ENCODE data around the gene ROBO1. TPM values are rescaled to one million over a fixed set of nuclear protein-coding genes. Genes with fewer than 3 reads are reported as not detected.

The ROBO1 gene
- total and polyA plus RNA-seq, 2 donors (not counting 3 experiments of a cell fraction or from before 2014, with no cell fraction given): 5.9 to 14.2 TPM

GRCh38 chr3:79412537-79412936 is 355.3 kb downstream of the ROBO1 start:
- Histone ChIP-seq H3K9ac (replicated peaks; ENCODE audit: extremely low read depth, insufficient read depth, low read length) (no peak overlapping the region), H3K79me2 (ENCODE audit: control insufficient read depth, insufficient read depth, low read length) (no peaks in the 10 kb centered on the region), H3K27me3 (ENCODE audit: control insufficient read depth in 2 of 2, insufficient read depth in 2 of 2, low read length in 2 of 2) (no peaks in the 10 kb centered on the region), H3K4me1 (ENCODE audit: control insufficient read depth, extremely low read depth, insufficient read depth, low read length) (no peaks in the 10 kb centered on the region), H2AFZ (ENCODE audit: low read depth, low read length) (no peak overlapping the region), H3K36me3 (ENCODE audit: control insufficient read depth in 2 of 2, extremely low read depth in 1 of 2, insufficient read depth in 2 of 2, low read length in 2 of 2) (no peaks in the 10 kb centered on the region), H3K4me2 (ENCODE audit: insufficient read depth, low read length) (no peak overlapping the region), H3K27ac (ENCODE audit: insufficient read depth, low read depth, low read length) (no peak overlapping the region), H3K9me1 (replicated peaks; ENCODE audit: control insufficient read depth, extremely low read depth, insufficient read depth, low read length) (no peaks in the 10 kb centered on the region), H3K9me3 (replicated peaks; ENCODE audit: control insufficient read depth, insufficient read depth, low read length) (no peaks in the 10 kb centered on the region), H4K20me1 (replicated peaks; ENCODE audit: control insufficient read depth, extremely low read depth, insufficient read depth, low read length) (no peaks in the 10 kb centered on the region), H3K4me3 (replicated peaks in 1 of 3; ENCODE audit: insufficient read depth in 1 of 3, low read depth in 1 of 3, low read length in 3 of 3) (no peak overlapping the region)
- no peak for DNase-seq (ENCODE audit: low read depth, low spot score)
- BruUV-seq (replicated peaks): no TSS peak
- intact Hi-C loops (cut with micrococcal nuclease): no loop called here
- TF ChIP-seq GATA2 (IDR thresholded peaks at IDR 0.05; ENCODE audit: insufficient read depth, insufficient read length, low read depth, low read length) (no peak), POLR2AphosphoS5 (IDR thresholded peaks at IDR 0.05; ENCODE audit: insufficient read depth, low read depth, low read length) (no peak), POLR2A (IDR thresholded peaks at IDR 0.05; ENCODE audit: low read depth, low read length) (no peak), JUN (IDR thresholded peaks at IDR 0.05; ENCODE audit: borderline replicate concordance, insufficient read depth, insufficient read length, low read depth) (no peak), EZH2 (IDR thresholded peaks at IDR 0.05; ENCODE audit: borderline replicate concordance, low read depth, low read length, severe bottlenecking) (no peak), FOS (IDR thresholded peaks at IDR 0.05; ENCODE audit: borderline replicate concordance, insufficient read depth, low read length) (no peak), MYC (IDR thresholded peaks at IDR 0.05; ENCODE audit: low read depth, low read length) (no peak)
- TF ChIP-seq, protein P1, sequence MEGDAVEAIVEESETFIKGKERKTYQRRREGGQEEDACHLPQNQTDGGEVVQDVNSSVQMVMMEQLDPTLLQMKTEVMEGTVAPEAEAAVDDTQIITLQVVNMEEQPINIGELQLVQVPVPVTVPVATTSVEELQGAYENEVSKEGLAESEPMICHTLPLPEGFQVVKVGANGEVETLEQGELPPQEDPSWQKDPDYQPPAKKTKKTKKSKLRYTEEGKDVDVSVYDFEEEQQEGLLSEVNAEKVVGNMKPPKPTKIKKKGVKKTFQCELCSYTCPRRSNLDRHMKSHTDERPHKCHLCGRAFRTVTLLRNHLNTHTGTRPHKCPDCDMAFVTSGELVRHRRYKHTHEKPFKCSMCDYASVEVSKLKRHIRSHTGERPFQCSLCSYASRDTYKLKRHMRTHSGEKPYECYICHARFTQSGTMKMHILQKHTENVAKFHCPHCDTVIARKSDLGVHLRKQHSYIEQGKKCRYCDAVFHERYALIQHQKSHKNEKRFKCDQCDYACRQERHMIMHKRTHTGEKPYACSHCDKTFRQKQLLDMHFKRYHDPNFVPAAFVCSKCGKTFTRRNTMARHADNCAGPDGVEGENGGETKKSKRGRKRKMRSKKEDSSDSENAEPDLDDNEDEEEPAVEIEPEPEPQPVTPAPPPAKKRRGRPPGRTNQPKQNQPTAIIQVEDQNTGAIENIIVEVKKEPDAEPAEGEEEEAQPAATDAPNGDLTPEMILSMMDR (IDR thresholded peaks at IDR 0.05; ENCODE audit: extremely low read depth in 1 of 2, insufficient read depth in 1 of 2, low read depth in 1 of 2, low read length in 2 of 2): no peak
- TF ChIP-seq, protein P2, sequence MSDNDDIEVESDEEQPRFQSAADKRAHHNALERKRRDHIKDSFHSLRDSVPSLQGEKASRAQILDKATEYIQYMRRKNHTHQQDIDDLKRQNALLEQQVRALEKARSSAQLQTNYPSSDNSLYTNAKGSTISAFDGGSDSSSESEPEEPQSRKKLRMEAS (IDR thresholded peaks at IDR 0.05; ENCODE audit: insufficient read depth, insufficient read length): no peak
- ChIA-PET CTCF (interaction anchor here (0.7 to 2.0 kb wide), 3 partner anchors 10 to 51 kb away, joined by 3 to 5 read pairs (median 3); no protein-coding TSS in a partner anchor), POLR2A (no interaction called here)
- FAIRE-seq: no peak
- dilution Hi-C loops (cut with MboI; ENCODE audit: extremely low pct_ligation_motif_present, low sequenced_read_pairs): no loop called here

All from endothelial cell of umbilical vein (primary cell).